Measurements from ENCODE around the gene CNTNAP3. TPM values are rescaled to one million over a fixed set of nuclear protein-coding genes. Genes with fewer than 3 reads are reported as not detected.
"Not testable (repeated sequence)": the region's sequence is repeated elsewhere in the genome, so short reads cannot be mapped to it uniquely, and the experiment has no call there.

The CNTNAP3 gene
- total and polyA plus RNA-seq, 7 donors: under 0.01 to 18.8 (median 8.2) TPM

DNA sequence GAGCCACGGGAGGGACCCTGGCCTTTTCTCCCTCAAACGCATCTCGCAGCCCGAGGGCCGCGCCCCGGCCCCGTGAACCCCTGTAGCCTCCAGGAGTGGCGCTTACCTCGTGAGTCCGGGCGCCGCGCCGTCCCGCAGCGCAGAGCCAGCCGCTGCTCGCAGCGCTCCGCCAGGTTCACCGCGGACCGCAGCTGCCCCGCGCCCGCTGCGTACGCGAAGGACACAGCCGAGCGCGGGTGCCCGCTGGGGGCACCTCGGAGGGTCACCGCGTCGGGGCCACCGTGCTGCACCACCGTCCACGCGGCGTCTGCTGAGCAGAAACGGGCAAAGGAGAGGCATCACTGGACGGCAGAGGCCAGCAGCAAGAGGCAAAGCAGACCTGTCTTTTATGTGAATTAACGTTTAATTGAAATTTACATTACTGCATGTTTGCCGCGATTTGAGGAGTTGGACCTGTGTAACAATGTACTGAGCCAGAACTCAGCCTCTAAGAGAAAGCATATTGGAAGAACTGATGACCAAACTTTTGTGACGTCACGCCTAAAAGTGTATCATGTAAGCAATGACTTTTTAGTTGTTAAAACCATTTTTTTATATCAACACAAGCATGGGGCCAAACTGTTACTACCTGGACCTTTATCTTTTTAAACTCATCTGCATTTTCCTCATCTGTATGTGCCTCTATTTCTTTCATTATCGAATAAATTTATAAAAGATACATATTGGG is 155.0 kb downstream of the CNTNAP3 start:
- H3K27ac ChIP-seq; intact Hi-C loops (cut with DNase I); H3K4me1 ChIP-seq; H3K27me3 ChIP-seq; DNase-seq; H3K36me3 ChIP-seq; H3K9me3 ChIP-seq; H3K4me3 ChIP-seq: not testable (repeated sequence)
- WGBS, 2 donors: 38 to 70% methylated on average over 49 to 50 of the region's 51 CpGs

DNA sequence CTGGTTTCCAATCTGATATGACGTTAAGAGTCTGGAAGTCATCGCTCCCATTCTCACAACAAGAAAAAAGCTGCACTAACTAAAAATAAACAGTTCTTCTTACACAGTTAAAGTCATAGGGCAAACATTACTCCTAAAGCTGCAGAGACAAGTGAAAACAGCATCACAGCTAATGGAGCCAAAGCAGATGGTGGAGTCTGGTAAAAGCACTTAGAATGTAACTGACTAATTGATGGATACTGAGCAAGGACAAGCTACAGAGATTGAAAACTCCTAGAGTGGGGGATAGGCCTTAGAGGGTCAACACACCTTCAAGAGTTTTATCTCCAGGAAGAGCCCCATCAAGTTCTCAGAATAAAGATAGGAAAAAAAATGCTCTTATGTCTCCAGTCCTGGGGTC is 166.6 kb downstream of the CNTNAP3 start:
- H3K4me1 ChIP-seq; H3K27ac ChIP-seq; H3K27me3 ChIP-seq; intact Hi-C loops (cut with DNase I); H3K9me3 ChIP-seq; H3K4me3 ChIP-seq; H3K36me3 ChIP-seq; DNase-seq: not testable (repeated sequence)
- 38 to 57% methylated on average over 1 of the region's 2 CpGs for WGBS, 2 donors

DNA sequence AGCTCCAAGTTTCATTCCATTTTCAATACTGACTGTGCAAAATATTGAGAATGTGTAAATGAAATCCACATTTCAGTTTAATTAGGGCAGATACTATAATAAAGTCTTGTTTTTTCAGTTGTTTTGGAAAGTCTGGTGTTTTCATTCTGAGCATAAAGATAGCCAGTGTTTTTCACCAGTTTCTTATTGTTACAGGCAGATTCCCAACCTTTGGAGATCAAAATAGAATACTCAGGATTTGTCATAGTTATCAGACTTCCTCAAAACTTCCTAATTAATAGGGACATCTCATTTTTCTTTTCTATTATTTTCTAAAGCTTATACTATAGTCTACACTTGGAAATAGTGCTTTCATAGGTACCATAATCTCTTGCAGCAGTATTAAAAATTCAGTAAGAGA is 176.2 kb downstream of the CNTNAP3 start:
- H3K36me3 ChIP-seq; H3K4me1 ChIP-seq; H3K9me3 ChIP-seq; H3K4me3 ChIP-seq; DNase-seq; H3K27me3 ChIP-seq; intact Hi-C loops (cut with DNase I); H3K27ac ChIP-seq: not testable (repeated sequence)

DNA sequence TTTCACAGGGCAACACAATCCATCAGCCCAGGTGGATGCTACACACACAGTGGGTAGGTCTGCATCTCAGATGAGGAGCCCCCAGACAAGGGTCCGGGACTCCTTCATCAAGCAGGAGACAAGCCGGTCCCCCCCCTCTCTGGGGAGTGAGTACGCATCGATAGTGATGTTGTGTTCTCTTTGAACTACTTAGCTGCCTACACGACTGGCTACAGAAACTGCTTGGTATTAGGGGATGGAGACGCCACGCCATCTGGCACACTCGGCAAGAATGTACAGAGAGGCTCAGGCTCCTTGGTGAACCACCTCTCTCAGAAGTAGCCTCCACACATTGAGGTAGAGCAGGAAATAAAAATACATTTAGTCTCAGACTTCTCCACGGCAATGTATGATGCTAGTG is 179.8 kb downstream of the CNTNAP3 start:
- DNase-seq: no peak
- no peak overlapping the region for H3K4me3 ChIP-seq
- no peaks in the 10 kb centered on the region for H3K9me3 ChIP-seq
- no peak overlapping the region for H3K27ac ChIP-seq
- no peaks in the 10 kb centered on the region for H3K4me1 ChIP-seq
- no peaks in the 10 kb centered on the region for H3K27me3 ChIP-seq
- no peaks in the 10 kb centered on the region for H3K36me3 ChIP-seq
- 90 to 93% methylated on average over 9 of the region's 9 CpGs for WGBS, 2 donors
- TF ChIP-seq POLR2AphosphoS5 (IDR thresholded peaks at IDR 0.05): no peak
- no peak for TF ChIP-seq POLR2A (IDR thresholded peaks at IDR 0.05)
- TF ChIP-seq, protein P1, sequence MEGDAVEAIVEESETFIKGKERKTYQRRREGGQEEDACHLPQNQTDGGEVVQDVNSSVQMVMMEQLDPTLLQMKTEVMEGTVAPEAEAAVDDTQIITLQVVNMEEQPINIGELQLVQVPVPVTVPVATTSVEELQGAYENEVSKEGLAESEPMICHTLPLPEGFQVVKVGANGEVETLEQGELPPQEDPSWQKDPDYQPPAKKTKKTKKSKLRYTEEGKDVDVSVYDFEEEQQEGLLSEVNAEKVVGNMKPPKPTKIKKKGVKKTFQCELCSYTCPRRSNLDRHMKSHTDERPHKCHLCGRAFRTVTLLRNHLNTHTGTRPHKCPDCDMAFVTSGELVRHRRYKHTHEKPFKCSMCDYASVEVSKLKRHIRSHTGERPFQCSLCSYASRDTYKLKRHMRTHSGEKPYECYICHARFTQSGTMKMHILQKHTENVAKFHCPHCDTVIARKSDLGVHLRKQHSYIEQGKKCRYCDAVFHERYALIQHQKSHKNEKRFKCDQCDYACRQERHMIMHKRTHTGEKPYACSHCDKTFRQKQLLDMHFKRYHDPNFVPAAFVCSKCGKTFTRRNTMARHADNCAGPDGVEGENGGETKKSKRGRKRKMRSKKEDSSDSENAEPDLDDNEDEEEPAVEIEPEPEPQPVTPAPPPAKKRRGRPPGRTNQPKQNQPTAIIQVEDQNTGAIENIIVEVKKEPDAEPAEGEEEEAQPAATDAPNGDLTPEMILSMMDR (IDR thresholded peaks at IDR 0.05): no peak
- TF ChIP-seq EP300 (IDR thresholded peaks at IDR 0.05): no peak
- intact Hi-C loops (cut with DNase I): no loop called here

DNA sequence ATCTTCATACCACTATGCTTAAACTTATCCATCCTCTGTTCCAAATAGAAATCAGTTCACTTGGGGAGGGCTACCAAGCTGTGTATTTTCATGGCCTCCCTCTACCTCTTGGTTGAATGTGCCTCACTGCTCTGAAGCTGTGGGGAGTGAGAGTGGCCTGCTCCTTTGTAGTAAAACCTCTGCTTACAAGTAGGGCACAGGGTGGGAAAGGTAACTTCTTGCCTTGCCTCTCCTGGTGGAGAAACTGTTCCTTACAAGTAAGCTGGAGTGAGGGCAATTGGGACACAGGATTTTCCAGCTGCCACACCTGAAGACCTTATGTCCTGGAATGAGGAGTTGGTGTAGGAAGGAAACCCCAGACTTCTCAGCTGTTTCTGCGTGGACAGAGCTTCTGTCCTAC is 190.8 kb downstream of the CNTNAP3 start:
- H3K4me1 ChIP-seq; H3K27me3 ChIP-seq; H3K9me3 ChIP-seq; H3K4me3 ChIP-seq; H3K36me3 ChIP-seq; intact Hi-C loops (cut with DNase I); DNase-seq; H3K27ac ChIP-seq: not testable (repeated sequence)
- 84 to 100% methylated on average over 1 of the region's 1 CpG for WGBS, 2 donors

DNA sequence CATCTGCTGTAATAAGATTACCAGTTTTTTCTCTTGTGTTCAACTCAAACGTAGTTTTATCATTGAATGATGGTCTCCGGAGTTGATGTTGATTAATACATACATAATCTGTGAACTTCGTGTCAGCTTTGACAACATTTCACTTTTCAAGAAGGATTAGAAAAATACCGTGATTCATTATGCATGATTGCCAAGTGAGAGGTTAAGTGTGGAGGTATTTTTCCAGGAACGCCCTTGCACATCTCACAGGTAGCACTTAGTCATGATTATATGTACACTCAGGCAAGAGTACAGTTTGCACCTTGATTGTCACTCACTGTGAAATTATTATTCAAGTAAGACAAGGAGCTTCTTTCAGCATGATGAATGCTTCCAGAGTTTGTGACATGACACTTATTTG is 202.7 kb downstream of the CNTNAP3 start:
- DNase-seq; H3K4me1 ChIP-seq; H3K27me3 ChIP-seq; intact Hi-C loops (cut with DNase I); H3K27ac ChIP-seq; H3K36me3 ChIP-seq; H3K4me3 ChIP-seq; H3K9me3 ChIP-seq: not testable (repeated sequence)
- 83 to 86% methylated on average over 5 of the region's 5 CpGs for WGBS, 2 donors

GRCh38 chr9:39082574-39082973 is 205.4 kb downstream of the CNTNAP3 start:
- DNase-seq; H3K4me3 ChIP-seq; H3K27me3 ChIP-seq; H3K9me3 ChIP-seq; H3K27ac ChIP-seq; H3K36me3 ChIP-seq; H3K4me1 ChIP-seq; intact Hi-C loops (cut with DNase I): not testable (repeated sequence)
- 64 to 74% methylated on average over 4 of the region's 4 CpGs for WGBS, 2 donors

- H3K27me3 ChIP-seq; intact Hi-C loops (cut with DNase I); H3K4me3 ChIP-seq; H3K9me3 ChIP-seq; H3K4me1 ChIP-seq; DNase-seq; H3K27ac ChIP-seq; H3K36me3 ChIP-seq: not testable (repeated sequence)
- 75 to 80% methylated on average over 3 of the region's 3 CpGs for WGBS, 2 donors
These were observed 207.9 kb downstream of the CNTNAP3 start for GRCh38 chr9:39080081-39080480.

DNA sequence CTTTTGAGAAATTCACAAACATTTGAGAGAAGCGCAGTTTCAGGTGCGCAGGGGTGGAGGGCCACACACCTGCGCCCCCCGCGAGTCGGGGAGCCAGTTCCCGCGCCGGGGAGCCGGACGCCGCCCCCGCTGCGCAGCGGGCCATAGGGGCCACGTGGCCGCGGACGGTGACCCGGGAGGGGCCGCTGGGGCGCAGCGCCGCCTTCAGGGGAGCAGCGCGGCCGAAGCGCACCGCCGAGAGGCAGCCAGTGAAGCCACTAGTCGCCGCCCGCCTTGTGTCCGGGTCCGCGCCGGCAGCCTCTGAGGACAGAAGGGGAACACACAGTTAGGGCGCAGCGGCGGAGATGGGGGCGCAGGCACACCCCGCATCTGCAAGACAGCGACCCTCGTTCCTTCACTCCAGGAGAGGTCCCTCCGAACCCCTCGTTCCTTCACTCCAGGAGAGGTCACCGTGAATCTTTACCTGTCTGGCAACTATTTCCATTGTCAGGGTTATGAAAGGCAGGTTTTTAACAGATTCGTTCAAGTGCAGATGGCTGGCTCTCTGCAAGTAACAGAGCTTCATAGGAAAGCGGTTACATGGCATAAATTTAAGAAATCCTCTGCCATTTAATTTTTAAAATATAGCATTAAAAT is 209.2 kb downstream of the CNTNAP3 start:
- H3K27me3 ChIP-seq; H3K9me3 ChIP-seq; H3K27ac ChIP-seq; intact Hi-C loops (cut with DNase I); DNase-seq; H3K36me3 ChIP-seq; H3K4me1 ChIP-seq: not testable (repeated sequence)
- WGBS, 2 donors: 6 to 13% methylated on average over 49 of the region's 49 CpGs
- peak overlapping the region in 1 of 4 donors; percentile 10 for H3K4me3 ChIP-seq

GRCh38 chr9:39073537-39073936 is 214.4 kb downstream of the CNTNAP3 start:
- H3K27me3 ChIP-seq; H3K27ac ChIP-seq; DNase-seq; H3K4me1 ChIP-seq; H3K36me3 ChIP-seq; H3K4me3 ChIP-seq; intact Hi-C loops (cut with DNase I); H3K9me3 ChIP-seq: not testable (repeated sequence)
- WGBS, 2 donors: 79 to 81% methylated on average over 8 of the region's 8 CpGs

- H3K27ac ChIP-seq; H3K4me1 ChIP-seq; DNase-seq; H3K36me3 ChIP-seq; H3K9me3 ChIP-seq; H3K27me3 ChIP-seq; H3K4me3 ChIP-seq; intact Hi-C loops (cut with DNase I): not testable (repeated sequence)
- WGBS, 2 donors: 81 to 85% methylated on average over 5 of the region's 5 CpGs
These were observed 220.3 kb downstream of the CNTNAP3 start for GRCh38 chr9:39067683-39068082.

DNA sequence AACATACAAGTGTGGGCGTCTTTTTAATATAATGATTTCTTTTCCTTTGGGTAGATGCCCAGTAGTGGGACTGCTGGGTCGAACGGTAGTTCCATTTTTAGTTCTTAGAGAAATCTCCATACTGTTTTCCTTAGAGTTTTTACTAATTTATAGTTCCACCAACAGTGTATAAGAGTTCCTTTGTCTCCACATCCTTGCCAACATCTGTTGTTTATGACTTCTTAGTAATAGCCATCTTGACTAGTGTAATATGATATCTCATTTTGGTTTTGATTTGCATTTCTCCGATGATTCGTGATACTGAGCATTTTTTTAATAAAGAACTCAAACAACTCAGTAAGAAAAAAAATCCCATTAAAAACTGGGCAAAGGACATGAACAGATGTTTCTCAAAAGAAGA is 225.0 kb downstream of the CNTNAP3 start:
- H3K4me3 ChIP-seq; DNase-seq; H3K27me3 ChIP-seq; H3K27ac ChIP-seq; H3K36me3 ChIP-seq; H3K9me3 ChIP-seq; intact Hi-C loops (cut with DNase I); H3K4me1 ChIP-seq: not testable (repeated sequence)
- 80 to 84% methylated on average over 5 of the region's 5 CpGs for WGBS, 2 donors
